GM12864 (cell line): ENCODE measurements around the gene AIG1.
A peak's percentile ranks its signal among the peaks of the same experiment; 100 is the strongest.

Experiments used
- DNase-seq: peaks from one replicate; pipeline ENCODE4 v3.0.0-alpha.2; 2011; ENCODE audit warnings: low read depth
- H3K4me3 ChIP-seq: 2 replicates; pipeline ENCODE4 v1.5.1; 2011; ENCODE audit warnings: mild to moderate bottlenecking, low read depth, low read length, control low read depth
- CTCF ChIP-seq: IDR thresholded peaks from 2 replicates; pipeline ENCODE4 v1.5.1; 2011; ENCODE audit warnings: low read depth, mild to moderate bottlenecking, moderate library complexity, low read length, control low read depth, inconsistent platforms; ENCODE audit errors: missing control alignments

Gene AIG1

GRCh38 chr6:143279385-143279784, 218.7 kb downstream of the AIG1 start:
- TF ChIP-seq CTCF, result peak; percentile 36
- no peak for DNase-seq
- H3K4me3 ChIP-seq, result no peak overlapping the region

GRCh38 chr6:143283887-143284645, 223.4 kb downstream of the AIG1 start:
- no peak overlapping the region for H3K4me3 ChIP-seq
- DNase-seq, result no peak
- TF ChIP-seq CTCF, result no peak

DNA sequence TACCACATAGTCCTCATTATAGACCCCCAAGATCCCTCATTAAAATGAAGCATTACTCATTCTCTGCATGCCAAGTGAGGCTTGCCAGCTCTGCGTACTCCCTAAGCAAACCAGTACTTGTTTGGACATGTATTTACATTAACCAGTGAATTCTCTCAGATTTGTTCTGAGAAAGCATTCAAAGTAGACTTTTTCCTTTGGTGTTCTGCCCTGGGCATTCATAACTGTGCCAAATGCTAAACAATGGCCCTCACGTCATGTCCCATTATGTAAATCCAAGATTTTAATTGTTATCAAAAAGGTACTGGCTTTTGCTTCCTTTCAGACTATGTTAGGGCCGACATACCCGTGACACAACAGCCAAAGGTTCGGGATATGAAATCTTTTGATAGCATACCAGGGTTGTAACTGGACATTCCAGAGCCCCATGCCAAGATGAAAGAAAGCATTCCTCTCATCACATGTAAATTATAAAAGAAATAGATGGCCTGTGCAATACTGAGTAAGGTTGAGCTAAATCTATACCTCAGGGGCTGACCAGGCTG, 225.6 kb downstream of the AIG1 start:
- TF ChIP-seq CTCF, result no peak
- no peak for DNase-seq
- no peak overlapping the region for H3K4me3 ChIP-seq

GRCh38 chr6:143288923-143289322, 228.2 kb downstream of the AIG1 start:
- DNase-seq, result no peak
- no peak overlapping the region for H3K4me3 ChIP-seq
- no peak for TF ChIP-seq CTCF

DNA sequence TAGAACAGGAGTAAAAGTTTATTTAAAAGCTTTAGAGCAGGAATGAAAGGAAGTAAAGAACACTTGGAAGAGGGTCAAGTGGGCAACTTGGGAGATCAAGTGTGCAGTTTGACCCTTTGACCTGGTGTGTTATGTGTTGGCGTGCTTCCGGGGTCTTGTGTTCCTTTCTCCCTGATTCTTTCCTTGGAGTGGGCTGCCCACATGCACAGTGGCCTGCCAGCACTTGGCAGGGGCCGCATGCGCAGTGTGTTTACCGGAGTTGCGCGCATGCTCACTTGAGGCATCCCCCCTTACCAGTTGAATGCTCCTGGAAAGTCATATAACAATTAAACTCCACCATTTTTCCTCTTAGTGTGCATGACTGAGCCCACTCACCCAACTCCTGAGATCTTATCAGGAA, 229.5 kb downstream of the AIG1 start:
- no peak for DNase-seq
- no peak for TF ChIP-seq CTCF
- no peak overlapping the region for H3K4me3 ChIP-seq

DNA sequence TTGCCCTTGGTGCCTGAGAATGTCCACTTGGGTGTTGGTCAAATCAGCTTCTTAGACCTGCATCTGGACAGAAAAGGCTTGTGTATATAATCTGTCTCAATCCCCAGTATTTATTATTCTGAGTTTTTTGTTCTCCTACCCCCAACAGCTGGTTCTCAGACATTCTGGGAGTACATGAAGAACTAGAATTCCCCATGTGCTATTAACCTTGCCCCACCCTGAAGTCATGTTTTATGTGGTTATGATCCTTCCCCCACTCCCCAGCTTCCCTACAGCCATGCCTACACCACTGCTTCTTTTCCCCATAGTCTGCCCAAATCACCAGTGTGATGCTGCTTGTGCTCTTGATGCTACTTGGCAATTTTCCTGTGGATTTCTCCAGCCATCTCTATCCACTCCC, 232.8 kb downstream of the AIG1 start:
- no peak for TF ChIP-seq CTCF
- no peak overlapping the region for H3K4me3 ChIP-seq
- DNase-seq, result no peak

DNA sequence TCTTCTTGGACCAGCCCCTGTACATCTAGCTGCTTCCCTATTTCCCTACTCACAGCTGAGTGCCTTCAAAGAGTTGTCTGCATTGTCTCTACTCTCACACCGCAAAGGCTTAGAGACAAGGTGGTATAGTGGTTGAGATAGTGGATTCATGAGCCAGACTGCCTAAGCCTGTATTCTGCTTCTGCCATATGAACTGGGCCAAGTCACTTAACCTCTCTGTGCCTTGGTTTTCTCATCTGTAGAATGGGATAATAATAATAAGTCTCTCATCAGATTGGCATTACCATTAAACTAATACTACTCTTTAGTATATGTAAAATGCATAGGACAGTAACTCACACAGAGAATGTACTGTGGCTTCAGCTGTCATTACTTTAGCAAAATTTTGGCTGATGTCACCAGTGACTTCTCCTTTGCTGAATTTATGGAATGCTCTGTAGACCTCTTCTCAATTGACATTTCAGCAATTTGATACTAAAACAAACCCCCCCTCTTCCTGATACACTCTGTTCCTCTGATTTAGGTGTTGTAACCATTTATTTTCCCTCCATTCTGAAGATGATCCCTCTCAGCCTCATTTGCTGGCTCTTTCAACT, 233.7 kb downstream of the AIG1 start:
- DNase-seq, result no peak
- no peak overlapping the region for H3K4me3 ChIP-seq
- no peak for TF ChIP-seq CTCF
